NCI-H1092 (cell line): ENCODE results near the gene CLECL1.
"Not testable (repeated sequence)": the region's sequence is repeated elsewhere in the genome, so short reads cannot be mapped to it uniquely, and the experiment has no call there.

Source experiments
- DNase-seq: peaks from one replicate; lab custom pipeline; 2025; lab: John Stamatoyannopoulos, UW

CLECL1 gene

GRCh38 chr12:9751204-9752144 lies 18.6 kb upstream of the CLECL1 start:
- DNase-seq, result no peak

GRCh38 chr12:9750276-9751203 lies 17.6 kb upstream of the CLECL1 start:
- DNase-seq, result peak; percentile 44

- DNase-seq, result no peak
Measured at GRCh38 chr12:9749640-9750039, 16.7 kb upstream of the CLECL1 start.

GRCh38 chr12:9745199-9745598 lies 12.3 kb upstream of the CLECL1 start:
- no peak for DNase-seq

GRCh38 chr12:9742661-9743060 lies 9.8 kb upstream of the CLECL1 start:
- no peak for DNase-seq

GRCh38 chr12:9741726-9742125 lies 8.8 kb upstream of the CLECL1 start:
- DNase-seq, result no peak

GRCh38 chr12:9740106-9740750 lies 7.3 kb upstream of the CLECL1 start:
- no peak for DNase-seq

GRCh38 chr12:9739404-9740105 lies 6.7 kb upstream of the CLECL1 start:
- not testable (repeated sequence) for DNase-seq

GRCh38 chr12:9738905-9739304 lies 6.0 kb upstream of the CLECL1 start:
- not testable (repeated sequence) for DNase-seq

- no peak for DNase-seq
Measured at GRCh38 chr12:9736936-9737705, 4.2 kb upstream of the CLECL1 start.

- no peak for DNase-seq
Measured at GRCh38 chr12:9735601-9736000, 2.7 kb upstream of the CLECL1 start.

GRCh38 chr12:9731797-9732196 lies 1.1 kb downstream of the CLECL1 start:
- DNase-seq, result no peak

GRCh38 chr12:9731393-9731792 lies 1.5 kb downstream of the CLECL1 start:
- DNase-seq, result no peak

- DNase-seq, result no peak
Measured at GRCh38 chr12:9730591-9730990, 2.3 kb downstream of the CLECL1 start.

GRCh38 chr12:9730011-9730410 lies 2.9 kb downstream of the CLECL1 start:
- DNase-seq, result no peak

GRCh38 chr12:9729082-9729481 lies 3.8 kb downstream of the CLECL1 start:
- no peak for DNase-seq

- DNase-seq, result no peak
Measured at GRCh38 chr12:9727813-9728212, 5.1 kb downstream of the CLECL1 start.

GRCh38 chr12:9725213-9725870 lies 7.6 kb downstream of the CLECL1 start:
- no peak for DNase-seq

GRCh38 chr12:9724023-9724422 lies 8.9 kb downstream of the CLECL1 start:
- DNase-seq, result no peak

GRCh38 chr12:9721394-9722092 lies 11.4 kb downstream of the CLECL1 start:
- DNase-seq, result no peak
